Measurements from ENCODE around the gene ZSCAN23. TPM values are rescaled to one million over a fixed set of nuclear protein-coding genes. Genes with fewer than 3 reads are reported as not detected.

Gene ZSCAN23
- total RNA-seq, 2 donors from 2014 or later = 4.1 to 7.1 TPM

DNA sequence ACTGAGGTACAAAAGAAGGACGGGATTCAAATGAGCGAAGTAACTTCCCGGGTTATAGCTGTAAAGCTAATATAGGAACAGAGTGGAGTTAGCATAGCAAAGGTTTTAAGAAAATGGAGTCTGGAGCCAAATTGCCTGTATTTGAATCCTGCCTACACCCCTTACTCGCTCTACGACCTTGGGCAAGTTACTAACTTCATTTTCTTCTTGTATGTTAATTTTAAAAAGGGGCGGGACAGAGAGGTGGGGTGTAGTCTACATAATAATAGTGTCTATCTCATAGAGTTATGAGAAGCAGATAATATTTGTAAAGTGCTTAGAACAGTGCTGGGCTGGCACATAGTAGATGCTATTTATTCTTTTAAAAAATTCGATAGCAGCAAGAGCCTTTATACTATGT, 705 bp downstream of the ZSCAN23 start:
- Histone ChIP-seq H3K4me3 (ENCODE audit: low read length) (peak overlapping the region; percentile 99), H3K27ac (ENCODE audit: low read depth, low read length) (peak overlapping the region; percentile 96), H3K9me3 (ENCODE audit: control insufficient read depth, low read length) (no peaks in the 10 kb centered on the region), H3K4me1 (ENCODE audit: control insufficient read depth, insufficient read depth, low read length) (no peaks in the 10 kb centered on the region), H3K36me3 (ENCODE audit: control insufficient read depth, insufficient read depth, low read length) (no peaks in the 10 kb centered on the region), H3K27me3 (ENCODE audit: control insufficient read depth, insufficient read depth, low read length, poor library complexity, severe bottlenecking) (no peaks in the 10 kb centered on the region), H3K9ac (ENCODE audit: extremely low read depth, low read length, poor library complexity, severe bottlenecking) (peak overlapping the region; percentile 89)
- H3K27me3 Mint-ChIP-seq (ENCODE audit: insufficient read depth) = no peaks in the 10 kb centered on the region
- no peak for DNase-seq
- H3K36me3 Mint-ChIP-seq (ENCODE audit: low read depth) = no peaks in the 10 kb centered on the region
- TF ChIP-seq, protein P1, sequence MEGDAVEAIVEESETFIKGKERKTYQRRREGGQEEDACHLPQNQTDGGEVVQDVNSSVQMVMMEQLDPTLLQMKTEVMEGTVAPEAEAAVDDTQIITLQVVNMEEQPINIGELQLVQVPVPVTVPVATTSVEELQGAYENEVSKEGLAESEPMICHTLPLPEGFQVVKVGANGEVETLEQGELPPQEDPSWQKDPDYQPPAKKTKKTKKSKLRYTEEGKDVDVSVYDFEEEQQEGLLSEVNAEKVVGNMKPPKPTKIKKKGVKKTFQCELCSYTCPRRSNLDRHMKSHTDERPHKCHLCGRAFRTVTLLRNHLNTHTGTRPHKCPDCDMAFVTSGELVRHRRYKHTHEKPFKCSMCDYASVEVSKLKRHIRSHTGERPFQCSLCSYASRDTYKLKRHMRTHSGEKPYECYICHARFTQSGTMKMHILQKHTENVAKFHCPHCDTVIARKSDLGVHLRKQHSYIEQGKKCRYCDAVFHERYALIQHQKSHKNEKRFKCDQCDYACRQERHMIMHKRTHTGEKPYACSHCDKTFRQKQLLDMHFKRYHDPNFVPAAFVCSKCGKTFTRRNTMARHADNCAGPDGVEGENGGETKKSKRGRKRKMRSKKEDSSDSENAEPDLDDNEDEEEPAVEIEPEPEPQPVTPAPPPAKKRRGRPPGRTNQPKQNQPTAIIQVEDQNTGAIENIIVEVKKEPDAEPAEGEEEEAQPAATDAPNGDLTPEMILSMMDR (conservative IDR thresholded peaks at IDR 0.05) = no peak
- H3K4me3 Mint-ChIP-seq = peak overlapping the region; percentile 94
- peak overlapping the region; percentile 99 for H3K27ac Mint-ChIP-seq
- peaks cover 2% of the 10 kb centered on the region for H3K4me1 Mint-ChIP-seq
- WGBS, 2 experiments (ENCODE audit: insufficient coverage in 1 of 2, insufficient read length in 1 of 2) = 52 to 90% methylated on average over 3 to 7 of the region's 7 CpGs
- peaks cover 6% of the 10 kb centered on the region for H3K9me3 Mint-ChIP-seq

DNA sequence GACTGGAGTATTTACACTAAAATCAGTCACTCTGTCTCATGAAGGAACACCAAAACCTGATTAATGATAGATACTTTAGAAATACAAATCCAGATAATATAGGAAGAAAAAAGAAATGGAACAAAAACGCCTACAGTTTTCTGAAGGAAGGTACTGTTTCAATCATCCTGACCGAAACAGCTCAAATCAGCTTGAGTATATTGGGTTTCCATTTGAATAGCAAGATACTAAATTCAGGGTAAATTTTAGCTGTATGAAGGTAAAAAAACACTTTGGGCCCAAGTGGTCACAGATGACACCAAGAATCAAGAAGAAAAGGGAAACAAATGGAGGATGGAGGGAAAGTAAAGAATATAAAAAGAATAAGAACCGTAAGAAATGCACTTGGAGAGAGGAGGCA, 6.9 kb downstream of the ZSCAN23 start:
- no peaks in the 10 kb centered on the region for H3K9me3 Mint-ChIP-seq
- no peaks in the 10 kb centered on the region for H3K27me3 Mint-ChIP-seq (ENCODE audit: insufficient read depth)
- TF ChIP-seq, protein P1 (conservative IDR thresholded peaks at IDR 0.05) = no peak
- no peak for DNase-seq
- Histone ChIP-seq H3K4me1 (ENCODE audit: control insufficient read depth, insufficient read depth, low read length) (no peaks in the 10 kb centered on the region), H3K9me3 (ENCODE audit: control insufficient read depth, low read length) (no peaks in the 10 kb centered on the region), H3K27ac (ENCODE audit: low read depth, low read length) (no peak overlapping the region), H3K27me3 (ENCODE audit: control insufficient read depth, insufficient read depth, low read length, poor library complexity, severe bottlenecking) (no peaks in the 10 kb centered on the region), H3K36me3 (ENCODE audit: control insufficient read depth, insufficient read depth, low read length) (peaks cover 7% of the 10 kb centered on the region), H3K9ac (ENCODE audit: extremely low read depth, low read length, poor library complexity, severe bottlenecking) (no peak overlapping the region), H3K4me3 (ENCODE audit: low read length) (peak overlapping the region; percentile 5)
- H3K27ac Mint-ChIP-seq = no peak overlapping the region
- H3K4me3 Mint-ChIP-seq = no peak overlapping the region
- peaks cover 7% of the 10 kb centered on the region for H3K4me1 Mint-ChIP-seq
- peaks cover 2% of the 10 kb centered on the region for H3K36me3 Mint-ChIP-seq (ENCODE audit: low read depth)
- WGBS, 2 experiments (ENCODE audit: insufficient coverage in 1 of 2, insufficient read length in 1 of 2) = 88 to 92% methylated on average over 3 of the region's 3 CpGs

DNA sequence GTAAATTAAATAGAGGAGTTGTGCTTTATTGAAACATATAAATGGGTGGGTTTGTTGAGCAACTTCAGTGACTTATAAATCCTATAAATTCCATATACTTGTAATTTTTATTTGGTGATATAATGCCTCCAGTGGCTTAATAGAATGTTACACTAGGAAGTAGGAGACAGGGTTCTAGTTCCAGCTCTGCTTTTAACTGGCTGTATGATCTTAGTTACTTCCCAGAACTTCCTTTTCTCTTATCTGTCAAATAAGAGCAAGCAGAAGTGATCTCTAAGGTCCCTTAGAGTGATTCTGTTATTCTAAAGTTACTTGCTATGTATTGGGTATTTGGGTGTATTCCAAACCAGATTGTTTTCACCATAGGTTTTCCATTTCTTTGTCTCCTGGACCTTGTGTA, 10.2 kb downstream of the ZSCAN23 start:
- peaks cover 7% of the 10 kb centered on the region for H3K4me1 Mint-ChIP-seq
- H3K27me3 Mint-ChIP-seq (ENCODE audit: insufficient read depth) = no peaks in the 10 kb centered on the region
- H3K4me1 ChIP-seq (ENCODE audit: control insufficient read depth, insufficient read depth, low read length) = no peaks in the 10 kb centered on the region
- H3K9me3 Mint-ChIP-seq = no peaks in the 10 kb centered on the region
- peaks cover 2% of the 10 kb centered on the region for H3K36me3 Mint-ChIP-seq (ENCODE audit: low read depth)
- no peak overlapping the region for H3K4me3 ChIP-seq (ENCODE audit: low read length)
- TF ChIP-seq, protein P1 (conservative IDR thresholded peaks at IDR 0.05) = peak; percentile 24
- H3K9me3 ChIP-seq (ENCODE audit: control insufficient read depth, low read length) = no peaks in the 10 kb centered on the region
- H3K9ac ChIP-seq (ENCODE audit: extremely low read depth, low read length, poor library complexity, severe bottlenecking) = no peak overlapping the region
- H3K36me3 ChIP-seq (ENCODE audit: control insufficient read depth, insufficient read depth, low read length) = peaks cover 7% of the 10 kb centered on the region
- H3K27me3 ChIP-seq (ENCODE audit: control insufficient read depth, insufficient read depth, low read length, poor library complexity, severe bottlenecking) = no peaks in the 10 kb centered on the region
- no peak overlapping the region for H3K27ac ChIP-seq (ENCODE audit: low read depth, low read length)
- no peak overlapping the region for H3K27ac Mint-ChIP-seq
- no peak for DNase-seq
- H3K4me3 Mint-ChIP-seq = no peak overlapping the region

All from endodermal cell (in vitro differentiated cells).